HG03460 (cell line): ENCODE measurements around the gene NPFFR2.
A peak's percentile ranks its signal among the peaks of the same experiment; 100 is the strongest.
"Not testable (repeated sequence)": the region's sequence is repeated elsewhere in the genome, so short reads cannot be mapped to it uniquely, and the experiment has no call there.

Experiments
- ATAC-seq: cut with Tn5 transposase; IDR thresholded peaks from one replicate; pipeline ENCODE4 v1.9.1; 2021; ENCODE audit not compliant: unreplicated experiment

NPFFR2 gene

DNA sequence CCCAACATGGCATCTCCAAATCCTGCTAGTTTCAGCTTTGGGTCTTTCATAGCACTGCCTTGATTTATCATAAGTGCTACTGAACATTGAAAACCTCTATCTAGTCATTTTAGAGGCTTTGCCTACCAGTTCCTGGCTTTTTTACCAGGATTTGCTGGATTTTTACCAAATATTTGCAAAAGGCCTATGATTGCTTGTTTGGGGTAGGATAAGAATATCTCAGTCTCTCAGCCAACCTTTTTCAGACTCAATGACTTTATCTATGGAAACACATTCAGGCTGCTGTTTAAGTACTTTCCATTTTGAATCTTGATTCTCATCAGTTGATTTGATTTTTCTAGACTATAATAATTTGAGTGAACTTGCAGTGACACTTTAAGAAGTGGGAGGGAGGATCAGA, 80.1 kb downstream of the NPFFR2 start:
- ATAC-seq, result no peak

DNA sequence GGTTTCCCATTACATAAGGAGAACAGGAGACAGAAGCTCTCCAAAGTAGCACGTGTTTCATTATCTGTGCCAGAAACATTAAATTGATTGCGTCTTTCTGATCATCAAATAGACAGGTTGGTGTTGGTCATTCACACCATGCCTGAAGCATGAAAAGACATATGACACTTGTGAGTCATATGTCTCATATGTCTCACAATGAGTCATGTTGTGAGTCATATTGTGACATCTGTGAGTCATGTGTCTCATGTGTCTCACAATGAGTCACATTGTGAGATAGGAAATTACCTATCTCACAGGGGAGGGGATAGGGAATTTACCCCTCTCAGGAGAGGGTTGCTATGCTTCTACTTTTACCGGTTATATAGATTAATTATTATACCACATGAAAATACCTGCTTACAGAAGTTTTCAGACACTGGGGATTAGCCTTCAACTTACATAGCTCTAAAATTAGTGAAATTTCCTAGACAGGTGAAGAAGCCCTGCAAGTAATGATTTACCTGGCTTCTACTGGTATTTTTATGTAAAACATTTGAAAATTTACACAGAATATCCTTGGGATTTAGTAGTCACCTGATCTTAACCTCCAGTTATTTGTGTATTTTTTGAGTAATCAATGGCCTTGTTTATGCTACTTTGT, 80.8 kb downstream of the NPFFR2 start:
- ATAC-seq, result peak; percentile 88

- no peak for ATAC-seq
Measured at GRCh38 chr4:72118017-72118416, 86.2 kb downstream of the NPFFR2 start.

GRCh38 chr4:72119946-72120345, 88.1 kb downstream of the NPFFR2 start:
- ATAC-seq, result no peak

DNA sequence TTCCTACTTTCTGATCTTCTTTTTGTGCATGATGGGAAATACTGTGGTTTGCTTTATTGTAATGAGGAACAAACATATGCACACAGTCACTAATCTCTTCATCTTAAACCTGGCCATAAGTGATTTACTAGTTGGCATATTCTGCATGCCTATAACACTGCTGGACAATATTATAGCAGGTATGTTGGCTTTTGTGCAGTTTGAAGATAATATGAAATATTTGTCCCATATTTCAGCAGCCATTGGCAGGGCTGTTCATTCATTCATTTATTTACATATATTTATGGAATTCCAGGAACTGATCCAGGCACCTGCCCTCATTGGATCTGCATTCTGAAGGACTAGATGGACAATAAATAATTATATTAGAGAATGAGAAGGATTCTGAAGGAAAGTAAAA, 96.9 kb downstream of the NPFFR2 start:
- no peak for ATAC-seq

DNA sequence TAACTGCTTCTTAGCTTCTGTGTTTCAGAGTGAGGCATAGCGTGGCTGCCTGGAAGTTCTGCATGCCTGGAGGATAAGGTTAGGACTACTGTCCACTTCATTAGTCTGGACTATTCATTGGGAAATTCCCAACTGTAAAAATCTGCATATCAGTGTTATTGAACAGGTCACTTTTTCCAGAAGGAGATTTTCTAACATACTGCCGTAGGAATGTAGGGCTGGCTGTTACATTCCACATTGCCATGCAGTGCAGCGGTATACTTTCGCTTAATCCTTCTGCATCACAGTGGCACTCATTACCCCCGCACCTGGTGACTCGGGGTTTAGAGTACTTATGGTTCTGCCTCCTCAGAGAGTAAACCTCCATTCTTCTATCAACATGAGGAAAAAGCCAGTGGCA, 104.6 kb downstream of the NPFFR2 start:
- no peak for ATAC-seq

GRCh38 chr4:72139997-72140396, 108.2 kb downstream of the NPFFR2 start:
- ATAC-seq, result not testable (repeated sequence)

- ATAC-seq, result no peak
Measured at GRCh38 chr4:72144241-72144640, 112.4 kb downstream of the NPFFR2 start.

GRCh38 chr4:72152731-72153130, 120.9 kb downstream of the NPFFR2 start:
- ATAC-seq, result no peak

- ATAC-seq, result not testable (repeated sequence)
Measured at GRCh38 chr4:72153634-72154033, 121.8 kb downstream of the NPFFR2 start.

GRCh38 chr4:72169285-72169684, 137.5 kb downstream of the NPFFR2 start:
- not testable (repeated sequence) for ATAC-seq

- ATAC-seq, result no peak
Measured at GRCh38 chr4:72169861-72170260, 138.1 kb downstream of the NPFFR2 start.

- no peak for ATAC-seq
Measured at GRCh38 chr4:72171761-72172160, 140.0 kb downstream of the NPFFR2 start.

DNA sequence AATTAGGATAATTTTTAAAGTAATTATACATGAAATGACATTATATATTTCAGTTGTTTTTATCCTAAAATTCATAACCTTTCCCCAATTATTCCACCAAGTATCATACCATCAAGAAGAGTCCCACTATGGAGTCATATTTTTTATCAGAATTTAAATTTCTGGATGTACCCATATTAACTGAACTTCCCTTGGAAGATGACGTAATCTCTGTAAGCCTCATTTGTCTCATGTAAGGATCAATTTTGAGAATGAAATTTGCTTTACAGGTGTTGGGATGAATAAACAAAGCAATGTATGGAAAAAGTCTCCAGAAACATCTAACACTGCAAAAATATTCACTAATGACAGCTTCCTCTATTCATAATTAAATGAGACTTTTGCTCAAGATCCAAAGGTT, 147.5 kb downstream of the NPFFR2 start:
- no peak for ATAC-seq

DNA sequence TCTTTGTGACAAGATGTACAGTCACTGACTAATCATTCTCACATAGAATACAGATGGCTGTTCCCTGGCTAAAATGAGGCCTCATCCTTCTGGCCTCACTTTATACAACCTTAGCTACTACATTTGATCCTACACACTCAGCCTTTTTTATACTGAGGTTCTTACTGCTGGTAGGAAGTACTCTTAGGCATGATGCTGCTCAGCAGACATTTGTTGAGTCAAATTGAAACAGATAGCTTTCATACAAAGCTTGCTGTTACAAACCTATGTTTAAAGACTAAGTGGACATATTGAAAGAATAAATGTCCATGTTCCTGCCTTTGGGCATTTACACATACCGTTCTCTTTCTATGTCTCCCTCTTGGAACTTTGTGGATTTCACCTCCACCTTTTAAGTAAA, 154.9 kb downstream of the NPFFR2 start:
- no peak for ATAC-seq

DNA sequence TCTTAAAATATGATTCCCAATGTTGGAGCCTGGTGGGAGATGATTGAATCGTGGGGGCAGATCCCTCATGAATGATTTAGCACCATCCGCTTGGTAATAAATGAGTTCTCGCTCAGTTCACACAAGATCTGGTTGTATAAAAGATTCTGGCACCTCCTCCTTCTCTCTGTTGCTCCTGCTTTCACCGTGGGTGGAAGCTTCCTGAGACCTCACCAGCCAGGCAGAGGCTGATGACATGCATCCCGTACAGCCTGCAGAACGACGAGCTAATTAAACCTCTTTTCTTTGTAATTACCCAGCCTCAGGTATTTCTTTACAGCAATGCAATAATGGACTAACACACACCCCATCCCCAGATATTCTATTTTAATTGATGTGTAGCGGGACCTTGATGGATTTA, 162.2 kb downstream of the NPFFR2 start:
- ATAC-seq, result no peak

DNA sequence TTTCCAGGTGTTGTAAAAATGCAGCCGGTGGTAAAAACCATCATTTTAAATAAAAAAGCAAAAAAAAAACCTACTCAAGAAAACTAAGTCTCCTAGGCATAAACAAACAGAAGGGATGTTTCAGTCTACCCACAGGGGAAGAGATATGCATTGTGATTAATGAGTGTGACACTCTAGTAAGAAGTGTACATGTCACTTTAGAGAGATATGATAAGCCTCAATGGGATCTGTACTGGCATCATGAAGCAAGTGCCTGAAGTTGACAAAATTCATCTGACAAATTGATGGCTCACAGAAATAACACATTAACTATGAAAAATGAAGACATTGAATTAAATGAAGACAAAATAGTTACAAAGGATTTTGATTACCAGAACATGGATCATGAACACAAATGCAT, 162.7 kb downstream of the NPFFR2 start:
- no peak for ATAC-seq
